A549 treated with AZD9567 at 1 μM for 4 hours (cell line): ENCODE results near the gene SSC5D. TPM values are rescaled to one million over a fixed set of nuclear protein-coding genes. Genes with fewer than 3 reads are reported as not detected.

Experiments used
- total RNA-seq: library from RNA; stranded (reverse); fragments of 200-300 nt; extraction: Qiagen RNA extraction; gene quantifications from 5 replicates; pipeline ENCODE4 v1.2.3, GENCODE V29; 2022; ENCODE audit not compliant: insufficient read depth

SSC5D gene
- 0.41 to 1.0 TPM (median 0.82 TPM) in 5 replicates for total RNA-seq

GRCh38 chr19:55487924-55488687 lies at the start of gene SSC5D:
SSC5D (plus strand) TSS chr19:55488436; CDS start chr19:55488590, 154 bp downstream.

GRCh38 chr19:55443045-55443823 lies 45.0 kb upstream of the SSC5D start, which contains the start of gene SHISA7:
SHISA7 (minus strand) TSS chr19:55443300; CDS start chr19:55442863, 437 bp downstream.

GRCh38 chr19:55461259-55461973 lies 26.8 kb upstream of the SSC5D start, which contains the start of gene ISOC2:
ISOC2 (minus strand) TSS chr19:55461642; CDS start chr19:55456486, 5,156 bp downstream.

GRCh38 chr19:55464662-55465054 lies 23.6 kb upstream of the SSC5D start, which contains the start of gene C19orf85:
C19orf85 (minus strand) TSS chr19:55464751; CDS start chr19:55464554, 197 bp downstream.

GRCh38 chr19:55476100-55476775 lies 12.0 kb upstream of the SSC5D start, which contains the start of gene ZNF628:
ZNF628 (plus strand) TSS chr19:55476617; CDS start chr19:55479911, 3,294 bp downstream.

GRCh38 chr19:55484593-55485438 lies 3.4 kb upstream of the SSC5D start, which contains the start of gene NAT14:
NAT14 (plus strand) TSS chr19:55485188; CDS start chr19:55485709, 521 bp downstream.

GRCh38 chr19:55536951-55537740 lies 48.9 kb downstream of the SSC5D start, which contains the start of gene SBK2:
SBK2 (minus strand) TSS chr19:55537133; CDS start chr19:55536294, 839 bp downstream.

GRCh38 chr19:55545443-55545842 lies 57.2 kb downstream of the SSC5D start, which contains the start of gene SBK3:
SBK3 (minus strand) TSS chr19:55545543; CDS start chr19:55545543, 0 bp downstream.

Other genes starting within 250 kb of the SSC5D start
- 74.7 to 116 TPM (median 115 TPM) in 5 replicates for gene PPP6R1, start 229.4 kb upstream of the SSC5D start, total RNA-seq
- gene HSPBP1, start 208.3 kb upstream of the SSC5D start, total RNA-seq: 129 to 149 TPM (median 137 TPM) in 5 replicates
- gene BRSK1, start 204.4 kb upstream of the SSC5D start, total RNA-seq: 2.5 to 3.3 TPM (median 3.1 TPM) in 5 replicates
- not detected in 5 replicates for gene TMEM150B, start 163.1 kb upstream of the SSC5D start, total RNA-seq
- gene KMT5C, start 148.6 kb upstream of the SSC5D start, total RNA-seq: 3.1 to 8.1 TPM (median 7.0 TPM) in 5 replicates
- gene COX6B2, start 133.7 kb upstream of the SSC5D start, total RNA-seq: 0.95 to 1.2 TPM (median 1.0 TPM) in 4 of 5 replicates, not detected in the other
- gene GARIN5B, start 125.2 kb upstream of the SSC5D start, total RNA-seq: 0.10 to 0.22 TPM (median 0.16 TPM) in 4 of 5 replicates, not detected in the other
- 16.8 to 21.9 TPM (median 17.3 TPM) in 5 replicates for gene IL11, start 118.0 kb upstream of the SSC5D start, total RNA-seq
- gene TMEM190, start 111.6 kb upstream of the SSC5D start, total RNA-seq: 1.6 to 2.0 TPM (median 1.8 TPM) in 4 of 5 replicates, not detected in the other
- gene TMEM238, start 104.1 kb upstream of the SSC5D start, total RNA-seq: 6.5 to 9.2 TPM (median 8.0 TPM) in 4 of 5 replicates, not detected in the other
- gene RPL28, start 102.5 kb upstream of the SSC5D start, total RNA-seq: 2,640 to 3,810 TPM (median 2,807 TPM) in 5 replicates
- gene UBE2S, start 80.6 kb upstream of the SSC5D start, total RNA-seq: 283 to 453 TPM (median 448 TPM) in 5 replicates
- gene SHISA7, start 45.1 kb upstream of the SSC5D start, total RNA-seq: 0.02 TPM in 2 of 5 replicates, not detected in the others
- gene ISOC2, start 26.8 kb upstream of the SSC5D start, total RNA-seq: 49.3 to 64.4 TPM (median 61.3 TPM) in 5 replicates
- not detected in 5 replicates for gene C19orf85, start 23.7 kb upstream of the SSC5D start, total RNA-seq
- 4.3 to 7.1 TPM (median 6.2 TPM) in 5 replicates for gene ZNF628, start 11.8 kb upstream of the SSC5D start, total RNA-seq
- 31.1 to 56.8 TPM (median 53.6 TPM) in 5 replicates for gene NAT14, start 3.2 kb upstream of the SSC5D start, total RNA-seq
- 1.8 to 2.1 TPM (median 2.0 TPM) in 4 of 5 replicates, not detected in the other for gene SBK2, start 48.7 kb downstream of the SSC5D start, total RNA-seq
- 0.79 to 1.2 TPM (median 0.93 TPM) in 4 of 5 replicates, not detected in the other for gene SBK3, start 57.1 kb downstream of the SSC5D start, total RNA-seq
- 7.2 to 29.0 TPM (median 26.0 TPM) in 5 replicates for gene ZNF579, start 92.4 kb downstream of the SSC5D start, total RNA-seq
- gene FIZ1, start 111.1 kb downstream of the SSC5D start, total RNA-seq: 18.8 to 22.1 TPM (median 21.4 TPM) in 5 replicates
- 11.7 to 18.6 TPM (median 17.2 TPM) in 5 replicates for gene ZNF524, start 111.9 kb downstream of the SSC5D start, total RNA-seq
- 5.6 to 11.6 TPM (median 11.2 TPM) in 5 replicates for gene ZNF865, start 117.2 kb downstream of the SSC5D start, total RNA-seq
- gene ZNF784, start 136.1 kb downstream of the SSC5D start, total RNA-seq: 5.3 to 7.2 TPM (median 6.9 TPM) in 5 replicates
- gene ZNF580, start 152.6 kb downstream of the SSC5D start, total RNA-seq: 22.8 to 54.8 TPM (median 51.9 TPM) in 5 replicates
- gene ZNF581, start 155.2 kb downstream of the SSC5D start, total RNA-seq: 32.4 to 52.5 TPM (median 51.0 TPM) in 5 replicates
- 11.8 to 15.8 TPM (median 15.2 TPM) in 5 replicates for gene CCDC106, start 159.8 kb downstream of the SSC5D start, total RNA-seq
- 256 to 304 TPM (median 290 TPM) in 5 replicates for gene U2AF2, start 166.6 kb downstream of the SSC5D start, total RNA-seq
- gene EPN1, start 186.8 kb downstream of the SSC5D start, total RNA-seq: 120 to 215 TPM (median 193 TPM) in 5 replicates
- gene NLRP9, start 250.0 kb downstream of the SSC5D start, total RNA-seq: not detected in 5 replicates